ENCODE results near the gene RFFL.

The RFFL gene

DNA sequence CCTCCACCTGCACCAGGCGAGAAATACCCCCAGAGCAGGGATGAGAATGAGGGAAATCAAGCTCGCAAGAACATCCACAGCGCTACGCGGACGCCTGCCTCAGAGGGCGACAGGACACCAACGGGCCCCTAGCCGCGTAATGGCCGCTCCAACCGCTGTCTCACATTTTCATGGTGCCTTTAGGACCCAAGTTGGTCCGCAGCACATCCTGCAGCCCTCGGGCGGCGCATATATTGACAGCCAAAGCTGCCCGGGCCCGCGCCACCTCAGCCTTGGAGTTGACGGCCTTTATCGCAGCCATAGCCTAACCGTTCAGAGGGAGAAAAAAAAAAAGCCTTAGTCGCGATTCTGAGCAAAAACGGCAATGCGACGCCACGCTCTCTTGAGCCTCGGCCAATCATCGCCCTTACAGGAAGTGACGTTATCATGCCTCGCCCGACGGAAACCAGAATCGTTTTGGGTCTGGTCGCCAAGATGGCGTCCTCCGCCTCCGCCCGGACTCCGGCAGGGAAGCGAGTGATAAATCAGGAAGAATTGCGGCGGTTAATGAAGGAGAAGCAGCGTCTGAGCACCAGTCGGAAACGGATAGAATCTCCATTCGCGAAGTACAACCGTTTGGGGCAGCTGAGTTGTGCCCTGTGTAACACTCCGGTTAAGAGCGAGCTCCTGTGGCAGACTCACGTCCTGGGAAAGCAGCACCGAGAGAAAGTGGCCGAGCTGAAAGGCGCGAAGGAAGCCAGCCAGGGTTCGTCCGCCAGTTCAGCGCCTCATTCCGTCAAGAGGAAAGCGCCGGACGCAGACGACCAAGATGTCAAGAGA is 102.2 kb downstream of the RFFL start, which contains the start of the genes CCT6B and ZNF830:
Gene CCT6B, minus strand, starts transcription at position 368 of the 819 bp plus-strand sequence. Its CDS starts 67 bp downstream, at position 301.
Gene ZNF830, plus strand, starts transcription at position 448 of the 819 bp plus-strand sequence. Its CDS starts 27 bp downstream, at position 475.
- DNase-seq = peak; percentile 86

DNA sequence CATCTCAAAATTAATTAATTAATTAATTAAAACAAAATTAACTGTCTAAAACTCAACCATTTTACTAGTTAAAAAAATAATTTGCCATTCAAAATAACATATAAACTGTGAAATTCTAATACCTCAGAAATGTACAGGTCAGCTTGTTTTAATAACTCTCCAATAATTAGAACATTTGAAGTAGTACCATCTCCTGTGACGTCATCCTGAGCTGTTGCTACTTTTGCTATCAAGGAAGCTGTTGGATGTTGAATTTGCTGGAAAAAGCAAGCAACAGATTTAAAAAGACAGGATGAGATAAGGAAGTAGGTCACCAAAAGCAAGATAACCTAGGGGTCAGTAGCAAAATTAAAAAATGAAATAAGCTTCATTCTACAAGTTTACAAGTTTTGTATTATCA is 105.1 kb downstream of the RFFL start:
- DNase-seq = no peak
